Stimulated activated CD8-positive, alpha-beta memory T cell treated with anti-CD3 and anti-CD28 coated beads, Interleukin-15, amount 100 ng/mL, for 4 hours (primary cell): ENCODE measurements around the gene TNNT3.
"Not testable (repeated sequence)": the region's sequence is repeated elsewhere in the genome, so short reads cannot be mapped to it uniquely, and the experiment has no call there.

Experiments used
- DNase-seq, 2 donors: peaks; one replicate each; pipeline ENCODE4 v3.0.0-alpha.2; 2020; ENCODE audit warnings: low read depth in 2 of 2

Gene TNNT3

DNA sequence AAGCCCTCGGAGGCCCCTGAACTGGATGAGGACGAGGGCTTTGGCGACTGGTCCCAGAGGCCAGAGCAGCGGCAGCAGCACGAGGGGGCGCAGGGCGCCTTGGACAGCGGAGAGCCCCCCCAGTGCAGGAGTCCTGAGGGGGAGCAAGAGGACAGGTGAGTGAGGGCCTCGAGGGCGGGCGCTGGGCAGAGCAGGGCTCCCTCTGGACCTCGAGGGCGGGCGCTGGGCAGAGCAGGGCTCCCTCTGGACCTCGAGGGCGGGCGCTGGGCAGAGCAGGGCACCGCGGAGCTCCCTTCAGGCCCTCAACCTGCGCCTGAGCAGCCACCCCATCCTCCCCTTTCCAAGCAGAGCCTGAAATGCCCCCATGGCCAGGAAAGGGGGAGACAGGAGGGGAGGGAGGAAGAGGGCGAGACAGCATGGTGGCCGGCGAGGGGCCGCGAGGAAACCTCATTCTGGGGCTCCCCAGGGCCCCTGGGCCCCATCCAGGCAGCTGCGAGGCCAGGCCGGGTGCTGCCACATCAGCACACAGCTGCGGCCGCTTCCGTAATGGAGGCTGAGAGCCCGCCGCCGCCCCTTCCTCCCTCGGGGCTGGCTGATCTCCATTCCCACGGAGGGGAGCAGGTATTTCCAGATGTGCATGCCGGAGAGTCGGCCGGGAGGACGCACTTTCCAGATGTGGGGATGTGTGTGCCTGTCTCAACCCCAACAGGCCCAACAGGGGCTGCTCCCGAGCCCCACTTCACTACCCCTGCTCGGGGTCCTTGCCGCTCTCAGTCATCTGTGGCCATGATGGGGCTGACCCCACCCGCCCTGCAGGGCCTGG, 37.9 kb upstream of the TNNT3 start:
- DNase-seq, result no peak

DNA sequence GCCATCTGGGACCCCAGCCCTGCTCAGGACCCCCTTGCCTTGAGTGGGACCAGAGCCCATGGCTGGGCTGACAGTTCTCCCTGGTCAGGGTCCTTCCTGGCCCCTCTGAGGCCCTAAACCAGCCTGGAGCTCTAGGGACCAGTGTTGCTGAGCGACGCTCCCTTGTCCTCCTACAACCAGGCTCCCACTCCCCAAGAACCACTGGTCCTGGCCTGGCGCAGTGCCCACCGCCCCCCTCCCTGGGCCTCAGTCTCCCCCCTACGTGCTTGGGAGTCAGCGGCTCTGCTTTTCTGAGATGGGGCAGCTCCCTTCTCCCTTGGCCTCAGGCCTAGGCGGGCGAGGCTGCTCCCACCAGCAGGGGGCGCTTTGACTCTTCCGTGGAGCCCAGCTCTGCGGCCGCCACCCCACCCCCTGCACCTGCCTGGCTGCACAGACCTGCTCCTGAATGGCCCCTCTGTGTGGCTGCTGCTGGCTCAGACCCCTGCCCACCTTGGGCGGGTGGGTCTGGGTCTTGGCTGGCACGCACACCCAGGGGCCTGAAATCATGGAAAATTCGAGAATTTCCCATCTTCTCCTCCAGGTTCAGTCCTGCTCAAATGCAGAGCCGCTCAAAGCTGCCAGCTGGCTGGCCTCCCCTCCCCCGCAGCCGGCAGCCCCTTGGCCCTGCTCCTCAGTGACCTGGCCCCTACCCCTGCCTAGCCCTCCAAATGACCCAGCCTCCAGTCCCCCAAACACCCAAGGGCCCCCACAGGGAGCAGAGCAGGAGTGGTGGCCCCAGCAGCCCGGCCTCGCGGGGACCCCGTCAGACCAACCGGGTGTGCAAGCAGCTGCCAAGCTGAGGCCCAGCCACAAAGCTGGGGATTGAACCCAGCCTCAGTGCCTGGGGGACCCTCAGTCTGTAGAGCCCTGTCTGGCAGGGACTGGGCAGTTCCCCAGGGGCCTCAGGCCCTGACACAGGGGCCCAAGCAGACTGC, 37.0 kb upstream of the TNNT3 start:
- DNase-seq, result peak; percentile 29 to 54

DNA sequence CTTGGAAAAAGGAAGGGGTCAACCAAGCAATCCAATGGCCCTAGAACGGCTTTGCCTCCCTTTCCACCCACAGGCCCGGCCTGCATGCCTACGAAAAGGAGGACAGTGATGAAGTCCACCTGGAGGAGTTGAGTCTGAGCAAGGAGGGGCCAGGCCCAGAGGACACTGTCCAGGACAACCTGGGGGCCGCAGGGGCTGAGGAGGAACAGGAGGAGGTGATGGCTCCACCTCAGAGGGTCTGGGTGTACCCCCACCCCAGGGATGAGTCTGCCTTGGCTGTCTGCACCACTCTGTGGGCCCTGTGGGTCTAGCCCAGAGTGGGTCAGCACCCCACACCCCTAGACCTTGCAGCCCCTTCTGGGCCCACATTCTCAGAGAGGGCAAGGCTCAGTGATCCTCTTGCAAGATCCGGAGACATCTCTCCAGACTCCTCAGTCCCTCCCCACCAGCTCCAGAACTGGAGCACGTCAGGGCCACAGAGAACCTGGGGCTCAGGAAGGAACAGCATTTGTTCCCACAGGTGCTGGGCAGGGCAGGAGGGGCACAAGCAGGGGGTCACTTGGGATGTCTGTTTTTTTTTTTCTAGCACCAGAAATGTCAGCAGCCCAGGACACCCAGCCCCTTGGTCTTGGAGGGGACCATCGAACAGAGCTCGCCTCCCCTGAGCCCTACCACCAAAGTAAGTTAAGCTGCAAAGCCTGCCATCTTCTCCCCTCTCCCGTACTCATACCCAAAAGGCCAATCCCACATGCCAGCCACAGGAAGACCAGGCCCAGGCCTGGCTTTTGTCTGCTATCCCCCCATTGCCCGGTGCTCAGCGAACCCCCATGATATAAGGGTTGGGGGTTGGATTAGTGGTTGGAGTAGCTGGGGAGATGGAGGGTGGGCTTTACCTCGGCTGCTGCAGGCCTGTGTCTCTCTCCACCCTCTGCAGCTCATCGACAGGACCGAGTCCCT, 35.9 kb upstream of the TNNT3 start:
- DNase-seq, result no peak

DNA sequence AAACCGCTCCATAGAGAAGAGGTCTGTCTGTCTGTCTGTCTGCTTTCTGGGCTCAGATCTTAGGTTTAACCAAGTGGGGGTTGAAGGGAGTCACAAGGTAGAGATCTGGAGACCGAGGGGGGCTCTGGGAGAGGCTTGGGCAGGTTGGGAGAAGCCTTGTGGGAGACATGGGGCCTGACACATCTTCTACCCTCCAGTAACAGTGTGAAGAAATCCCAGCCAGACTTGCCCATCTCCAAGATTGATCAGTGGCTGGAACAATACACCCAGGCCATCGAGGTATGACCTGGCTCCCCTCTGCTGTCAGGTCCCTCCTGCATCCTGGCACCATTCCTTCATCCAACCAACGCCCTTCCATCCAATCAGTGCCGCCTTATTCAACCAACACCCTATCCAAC, 35.2 kb upstream of the TNNT3 start:
- no peak for DNase-seq

DNA sequence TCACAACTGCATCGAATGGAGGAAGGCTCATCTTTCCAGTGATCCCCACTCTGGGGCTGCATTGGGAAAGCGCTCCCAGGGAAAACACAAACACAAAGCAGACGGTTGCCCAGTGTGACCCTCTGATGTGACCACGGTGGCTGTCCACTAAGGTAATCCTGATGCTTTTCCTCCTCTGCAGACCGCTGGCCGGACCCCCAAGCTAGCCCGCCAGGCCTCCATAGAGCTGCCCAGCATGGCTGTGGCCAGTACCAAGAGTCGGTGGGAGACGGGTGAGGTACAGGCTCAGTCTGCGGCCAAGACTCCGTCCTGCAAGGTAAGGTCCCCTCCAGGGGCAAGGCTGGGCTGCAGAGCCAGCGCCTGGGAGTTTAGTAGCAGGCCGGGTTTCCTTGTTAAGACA, 33.0 kb upstream of the TNNT3 start:
- DNase-seq, result not testable (repeated sequence)

DNA sequence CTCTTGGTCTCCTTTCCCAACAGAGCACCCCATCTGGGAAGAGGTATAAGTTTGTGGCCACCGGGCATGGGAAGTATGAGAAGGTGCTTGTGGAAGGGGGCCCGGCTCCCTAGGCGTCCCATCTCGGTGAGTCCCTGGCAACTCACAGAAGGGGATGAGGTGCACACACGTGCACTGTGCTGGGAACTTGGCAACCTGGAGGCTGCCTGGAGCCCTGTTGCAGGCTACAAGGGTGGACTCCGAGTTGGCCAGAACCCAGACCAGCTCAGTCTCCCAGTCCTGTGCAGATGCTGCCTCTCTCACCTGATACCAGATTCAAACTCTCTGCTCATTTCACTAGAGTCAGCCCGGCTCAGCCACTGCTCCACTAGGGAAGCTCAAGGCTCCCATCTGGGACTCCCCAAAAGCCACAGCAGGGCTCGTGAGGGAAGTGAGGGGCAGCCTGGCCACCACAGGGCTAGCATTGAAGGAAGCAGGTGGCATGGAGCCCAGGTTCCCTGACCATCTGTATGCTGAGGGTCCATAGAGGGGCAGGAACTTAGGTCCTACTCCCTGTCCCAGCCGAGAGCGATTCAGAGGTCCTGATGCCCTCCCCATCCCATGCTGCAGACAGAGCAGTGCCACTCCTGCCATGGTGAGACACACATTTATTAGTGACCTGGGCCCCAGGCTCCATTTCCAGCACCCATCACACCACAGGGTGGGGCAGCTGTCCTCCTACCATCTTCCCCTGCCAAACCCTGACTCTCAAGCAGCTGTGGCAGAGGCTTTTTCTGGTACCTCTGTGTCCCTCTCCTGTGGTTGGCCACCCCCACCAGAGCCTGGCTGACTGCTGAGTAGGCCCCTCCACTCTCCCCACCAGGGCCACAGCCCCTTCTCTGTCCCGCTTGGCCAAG, 31.8 kb upstream of the TNNT3 start:
- no peak for DNase-seq

DNA sequence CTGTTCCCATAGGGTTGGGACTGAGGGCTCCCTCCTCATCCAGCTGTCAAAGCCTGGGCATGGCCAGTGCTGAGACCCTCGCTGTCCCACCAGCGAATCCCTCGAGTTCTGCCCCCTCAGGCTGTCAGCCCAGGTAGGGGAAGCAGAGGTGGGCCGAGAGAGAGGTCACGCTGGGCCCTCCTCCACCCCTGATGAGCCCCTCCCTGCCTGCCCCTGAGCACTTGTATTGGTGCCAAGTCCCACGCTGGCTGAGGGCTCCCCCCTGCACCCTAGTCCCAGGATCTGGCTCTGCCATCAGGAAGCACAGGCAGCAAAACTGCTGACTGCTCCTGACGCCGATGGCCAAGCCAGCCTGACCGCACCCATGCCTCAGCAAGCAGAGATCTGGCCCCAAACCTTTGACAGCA, 31.2 kb upstream of the TNNT3 start:
- no peak for DNase-seq

DNA sequence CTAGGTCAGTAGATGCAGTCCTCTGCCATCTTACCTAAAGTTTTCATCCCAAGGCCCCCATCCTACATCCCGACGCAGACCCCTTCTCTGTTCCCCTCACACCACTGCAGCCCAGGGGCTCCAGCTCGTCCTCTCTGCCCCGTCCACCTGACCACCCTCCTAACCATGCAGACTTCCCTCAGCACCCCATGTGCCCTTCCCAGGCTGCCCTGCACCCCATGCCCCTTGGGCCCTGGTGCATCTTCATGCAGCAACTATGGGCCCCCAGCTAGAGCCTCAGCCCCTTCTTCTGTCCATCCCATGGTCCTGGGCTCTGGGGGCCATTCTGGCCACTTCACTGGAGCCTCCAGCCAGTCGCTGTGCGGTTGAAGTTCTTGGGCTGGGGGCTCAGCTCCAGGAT, 30.7 kb upstream of the TNNT3 start:
- no peak for DNase-seq

DNA sequence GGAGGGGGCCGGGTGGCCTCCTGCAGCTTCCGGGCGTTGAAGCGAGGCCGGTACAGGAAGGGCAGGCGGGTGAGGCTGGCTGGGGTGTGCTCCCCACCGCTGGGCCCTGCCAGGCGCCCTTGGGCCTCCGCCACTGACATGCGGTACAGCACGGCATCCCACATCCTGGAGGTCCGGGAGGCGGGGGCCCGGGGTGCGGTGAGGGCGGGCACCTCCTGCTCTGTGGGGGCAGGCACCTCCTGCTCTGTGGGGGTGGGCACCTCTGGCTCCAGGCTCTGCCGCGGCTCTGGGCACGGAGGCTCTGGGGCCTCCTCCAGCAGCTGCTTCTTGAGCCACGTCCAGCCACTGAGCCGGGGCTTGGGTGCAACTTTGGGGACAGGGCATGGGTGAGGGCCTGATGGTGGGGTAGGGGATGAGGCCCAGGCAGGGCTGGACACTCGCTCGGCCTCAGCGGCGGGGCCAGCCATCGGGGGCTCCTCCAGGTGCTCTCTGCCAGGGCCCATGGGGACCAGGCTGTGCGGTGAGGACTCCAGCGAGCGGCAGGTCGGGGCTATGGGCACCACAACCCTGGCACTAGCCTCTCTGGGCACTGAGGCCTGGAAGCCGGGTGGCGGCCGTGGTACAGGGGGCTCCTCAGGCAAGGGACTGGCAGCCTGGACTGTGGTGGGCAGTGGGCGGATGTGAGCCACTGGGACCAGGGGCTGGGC, 30.1 kb upstream of the TNNT3 start:
- peak; percentile 53 to 56 for DNase-seq

DNA sequence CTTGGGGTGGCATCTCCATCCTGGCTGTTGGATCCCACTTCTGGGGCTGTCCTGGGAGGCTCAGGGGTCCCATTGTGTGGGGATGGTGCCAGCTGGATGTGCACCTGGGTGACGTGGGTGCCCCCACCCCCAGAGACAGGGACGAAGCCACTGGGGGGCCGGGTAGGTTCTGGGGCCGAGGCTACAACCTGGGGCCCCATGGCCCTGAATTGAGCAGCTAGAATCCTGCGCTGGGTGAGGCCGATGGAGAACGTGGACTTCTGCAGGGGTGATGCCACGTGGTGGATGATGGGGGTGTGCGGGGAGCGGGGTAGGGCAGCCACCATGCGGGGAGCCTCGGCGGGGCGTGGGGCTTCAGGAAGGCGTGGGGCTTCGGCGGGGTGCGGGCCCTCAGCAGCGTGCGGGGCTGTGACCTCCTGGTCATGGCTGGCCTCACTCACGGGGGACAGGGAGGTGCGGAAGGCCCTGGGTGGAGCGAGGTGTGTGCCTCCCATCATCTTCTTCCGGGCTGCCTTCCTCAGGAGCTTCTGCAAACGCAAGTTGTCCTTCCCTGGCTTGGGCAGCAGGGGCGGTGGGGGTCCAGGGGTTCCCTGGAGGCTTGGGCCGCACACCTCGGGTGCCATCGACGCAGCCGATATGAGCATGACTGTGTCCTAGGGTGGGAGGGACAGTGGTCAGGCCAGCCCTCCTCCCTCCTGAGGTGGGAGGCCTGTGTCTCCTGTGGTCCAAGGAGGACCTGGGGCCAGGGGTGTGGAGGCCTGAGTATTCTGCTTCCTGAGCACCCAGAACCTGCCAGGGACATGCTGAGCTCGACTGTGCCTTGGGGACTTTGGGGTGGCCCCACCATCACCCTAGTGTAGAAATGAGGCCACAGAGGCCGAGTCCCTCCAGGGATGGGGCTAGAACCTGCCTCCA, 29.3 kb upstream of the TNNT3 start:
- DNase-seq, result no peak

DNA sequence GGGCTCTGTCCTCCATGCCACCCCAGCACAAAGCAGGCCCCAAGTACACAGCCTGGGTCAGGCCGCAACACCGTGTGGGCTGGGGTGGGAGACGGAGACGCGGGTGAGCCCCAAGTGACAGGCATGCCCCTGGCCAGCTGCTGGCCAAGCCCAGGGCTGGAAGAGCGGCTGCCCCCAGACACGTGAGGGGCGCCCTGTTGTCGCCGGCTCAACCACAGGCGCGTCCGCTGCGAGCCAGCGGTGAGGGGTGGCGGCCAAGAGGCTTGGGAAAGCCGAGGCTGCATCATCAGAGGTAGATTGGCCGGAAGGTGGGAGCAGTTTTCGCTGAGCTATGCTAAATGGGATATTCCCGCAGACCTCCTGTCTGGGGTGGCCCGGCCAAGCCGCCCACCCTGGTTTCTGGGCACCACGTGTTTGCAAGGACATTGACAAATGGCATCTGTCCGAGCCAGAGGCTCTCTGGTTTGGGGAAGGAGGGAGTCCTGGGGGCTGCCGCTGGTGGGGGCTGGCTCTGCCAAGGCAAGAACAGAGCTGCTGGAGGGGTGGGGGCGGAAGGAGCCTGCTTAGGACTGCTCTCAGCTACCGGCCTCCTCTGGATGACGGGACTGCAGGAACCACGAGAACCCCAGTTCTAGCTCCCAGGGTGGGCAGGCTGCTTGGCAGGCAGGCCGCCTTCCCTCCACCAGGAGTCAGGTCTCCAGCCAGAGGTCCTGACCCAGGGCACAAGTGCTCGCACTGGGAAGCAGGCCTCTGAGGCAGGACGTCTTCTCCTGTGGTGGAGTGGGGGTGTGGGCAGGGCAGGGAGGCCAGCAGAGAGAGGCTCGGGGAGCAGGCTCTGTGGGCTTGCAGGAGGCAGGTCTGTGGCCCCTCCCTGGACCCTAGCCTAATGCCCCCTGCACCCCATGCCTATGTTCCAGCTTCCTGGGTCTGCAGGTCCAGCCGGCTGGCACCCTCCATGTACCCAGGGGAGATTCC, 28.4 kb upstream of the TNNT3 start:
- DNase-seq, result no peak

DNA sequence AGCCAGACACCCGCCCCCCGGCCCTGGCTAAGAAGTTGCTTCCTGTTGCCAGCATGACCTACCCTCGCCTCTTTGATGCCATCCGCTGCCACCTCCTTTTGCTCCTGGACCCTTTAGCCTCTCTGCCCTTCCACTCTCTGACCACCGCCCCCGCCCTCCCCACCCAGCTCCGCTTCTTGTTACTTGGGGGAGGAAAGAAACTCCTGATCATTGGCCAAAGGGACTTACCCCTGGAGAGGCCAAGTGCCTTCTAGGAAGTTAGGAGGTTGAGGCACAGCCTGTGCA, 27.7 kb upstream of the TNNT3 start, which contains the start of gene PRR33:
TSS of gene PRR33 (minus strand) at position 65 of the 285 bp plus-strand sequence. CDS start 1,311 bp downstream, outside the sequence.
- no peak for DNase-seq

DNA sequence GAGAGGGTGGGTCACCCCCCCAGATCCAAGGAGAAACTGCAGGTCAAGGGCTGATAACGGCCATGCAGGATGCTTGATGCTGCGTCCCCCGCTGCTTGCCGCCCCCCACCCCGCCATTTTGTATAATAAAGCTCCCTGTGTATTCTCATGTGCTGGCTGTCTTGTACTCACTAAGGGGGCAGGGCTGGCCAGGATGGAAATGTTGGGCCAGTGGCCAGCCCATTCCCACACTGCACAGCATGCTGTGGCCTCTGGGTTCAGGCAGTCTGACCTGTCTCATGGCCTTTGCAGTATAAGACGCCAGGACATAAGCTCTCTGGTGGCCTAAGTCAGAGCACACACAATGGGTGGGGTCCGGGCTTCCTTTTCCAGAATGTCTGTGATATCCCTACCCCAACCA, 27.4 kb upstream of the TNNT3 start:
- no peak for DNase-seq

DNA sequence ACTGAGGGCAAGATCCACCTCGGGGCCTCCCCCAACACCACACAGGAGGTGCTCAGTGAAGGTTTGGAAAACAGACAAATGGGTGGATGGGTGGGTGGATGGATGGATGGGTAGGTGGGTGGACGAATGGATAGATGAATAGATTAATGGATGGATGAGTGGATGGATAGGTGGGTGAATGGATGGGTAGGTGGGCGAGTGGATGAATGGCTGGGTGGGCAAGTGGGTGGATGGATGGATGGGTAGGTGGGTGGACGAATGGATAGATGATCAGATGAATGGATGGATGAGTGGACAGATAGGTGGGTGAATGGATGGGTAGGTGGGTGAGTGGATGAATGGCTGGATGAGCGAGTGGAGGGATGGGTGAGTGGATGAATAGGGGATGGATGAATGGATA, 26.9 kb upstream of the TNNT3 start:
- no peak for DNase-seq

DNA sequence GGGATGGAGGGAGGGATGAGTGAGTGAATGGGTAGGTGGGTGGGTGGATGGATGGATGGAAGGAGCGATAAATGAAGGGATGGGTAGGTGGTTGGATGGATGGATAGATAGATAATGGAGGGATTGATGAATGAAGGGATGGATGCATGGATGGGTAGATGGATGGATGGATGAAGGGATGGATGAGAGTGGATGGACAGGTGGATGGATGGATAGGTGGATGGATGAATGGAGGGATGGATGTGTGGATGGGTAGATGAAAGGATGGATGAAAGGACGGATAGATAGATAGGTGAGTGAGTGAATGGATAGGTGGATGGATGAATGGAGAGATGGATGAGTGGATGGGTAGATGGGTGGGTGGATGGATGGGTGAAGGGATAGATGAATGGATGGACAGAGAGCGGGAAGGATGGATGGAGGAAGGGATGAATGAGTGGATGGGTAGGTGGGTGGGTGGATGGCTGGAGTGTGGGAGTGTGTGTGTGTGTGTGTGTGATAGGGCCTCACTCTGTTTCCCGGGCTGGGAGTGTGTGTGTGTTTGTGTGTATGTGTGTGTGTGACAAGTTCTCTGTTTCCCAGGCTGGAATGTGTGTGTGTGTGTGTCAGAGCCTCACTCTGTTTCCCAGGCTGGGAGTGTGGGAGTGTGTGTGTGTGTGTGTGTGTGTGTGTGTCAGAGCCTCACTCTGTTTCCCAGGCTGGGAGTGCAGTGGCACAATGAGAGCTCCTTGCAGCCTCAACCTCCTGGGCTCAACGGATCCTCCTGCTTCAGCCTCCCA, 25.7 kb upstream of the TNNT3 start:
- DNase-seq, result no peak

DNA sequence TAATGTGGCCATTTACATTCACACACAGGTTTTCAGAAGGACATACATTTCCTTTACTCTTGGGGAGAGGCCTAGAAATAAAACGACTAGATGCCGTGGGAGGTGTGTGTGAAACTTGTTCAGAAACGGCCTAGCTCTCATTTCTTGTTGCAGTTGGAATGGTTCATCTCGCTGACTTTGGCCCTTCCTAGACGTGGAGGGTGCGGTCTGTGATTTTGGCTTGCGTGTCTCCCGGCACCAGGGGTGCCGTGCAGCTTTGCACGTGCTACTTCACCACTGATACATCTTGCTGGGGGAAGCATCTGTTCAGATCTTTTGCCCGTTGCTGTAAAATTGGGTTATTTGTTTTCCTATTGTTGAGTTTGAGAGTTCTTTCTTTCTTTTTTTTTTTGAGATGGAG, 24.7 kb upstream of the TNNT3 start:
- DNase-seq, result no peak

DNA sequence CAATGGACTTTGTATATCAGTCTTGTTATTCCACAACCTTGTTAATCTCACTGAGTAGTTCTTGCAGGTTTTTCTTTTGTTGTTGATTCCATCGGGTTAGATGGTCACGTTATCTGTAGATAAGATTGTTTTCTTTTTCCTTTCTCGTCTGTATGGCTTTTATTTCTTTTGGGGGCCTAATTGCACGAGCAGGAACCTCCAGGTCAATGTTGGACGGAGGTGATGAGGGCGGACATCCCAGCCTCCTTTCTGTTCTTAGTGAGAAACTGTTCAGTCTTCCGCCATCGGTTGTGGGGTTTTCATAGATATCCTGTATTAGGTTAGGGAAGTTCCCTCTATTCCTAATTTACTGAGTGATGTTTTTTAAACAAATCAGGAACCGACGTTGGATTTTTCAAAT, 23.0 kb upstream of the TNNT3 start:
- no peak for DNase-seq
